ENCODE data around the gene CDH8. TPM values are rescaled to one million over a fixed set of nuclear protein-coding genes. Genes with fewer than 3 reads are reported as not detected.

CDH8 gene
- total RNA-seq, 2 experiments from 2014 or later, result not detected

- H3K9me3 ChIP-seq (ENCODE audit: low read length), result no peaks in the 10 kb centered on the region
- H3K4me2 ChIP-seq (ENCODE audit: low read length), result no peak overlapping the region
- no peaks in the 10 kb centered on the region for H3K36me3 ChIP-seq (ENCODE audit: insufficient read depth, low read length)
- no peak overlapping the region for H3K27ac ChIP-seq (ENCODE audit: low read depth, low read length, poor library complexity, severe bottlenecking)
- H4K20me1 ChIP-seq (ENCODE audit: insufficient read depth, low read length), result no peaks in the 10 kb centered on the region
- no peak overlapping the region for H2AFZ ChIP-seq (ENCODE audit: low read length)
- H3K4me3 ChIP-seq (ENCODE audit: low read depth, low read length, poor library complexity, severe bottlenecking), result no peak overlapping the region
- intact Hi-C loops (cut with micrococcal nuclease; ENCODE audit: unreplicated experiment), result no loop called here
- ChIA-PET CTCF (ENCODE audit: unreplicated experiment) (no interaction called here), POLR2A (no interaction called here)
- DNase-seq (ENCODE audit: low spot score), result no peak
- no peaks in the 10 kb centered on the region for H3K4me1 ChIP-seq (ENCODE audit: insufficient read depth, low read length, poor library complexity, severe bottlenecking)
- H3K79me2 ChIP-seq (ENCODE audit: insufficient read depth, low read depth, low read length), result no peaks in the 10 kb centered on the region
- H3K9me2 ChIP-seq (ENCODE audit: insufficient read depth, low read length), result no peaks in the 10 kb centered on the region
- TF ChIP-seq EZH2phosphoT487 (IDR thresholded peaks at IDR 0.05; ENCODE audit: borderline replicate concordance, low read depth, low read length), result no peak
- TF ChIP-seq, protein P1, sequence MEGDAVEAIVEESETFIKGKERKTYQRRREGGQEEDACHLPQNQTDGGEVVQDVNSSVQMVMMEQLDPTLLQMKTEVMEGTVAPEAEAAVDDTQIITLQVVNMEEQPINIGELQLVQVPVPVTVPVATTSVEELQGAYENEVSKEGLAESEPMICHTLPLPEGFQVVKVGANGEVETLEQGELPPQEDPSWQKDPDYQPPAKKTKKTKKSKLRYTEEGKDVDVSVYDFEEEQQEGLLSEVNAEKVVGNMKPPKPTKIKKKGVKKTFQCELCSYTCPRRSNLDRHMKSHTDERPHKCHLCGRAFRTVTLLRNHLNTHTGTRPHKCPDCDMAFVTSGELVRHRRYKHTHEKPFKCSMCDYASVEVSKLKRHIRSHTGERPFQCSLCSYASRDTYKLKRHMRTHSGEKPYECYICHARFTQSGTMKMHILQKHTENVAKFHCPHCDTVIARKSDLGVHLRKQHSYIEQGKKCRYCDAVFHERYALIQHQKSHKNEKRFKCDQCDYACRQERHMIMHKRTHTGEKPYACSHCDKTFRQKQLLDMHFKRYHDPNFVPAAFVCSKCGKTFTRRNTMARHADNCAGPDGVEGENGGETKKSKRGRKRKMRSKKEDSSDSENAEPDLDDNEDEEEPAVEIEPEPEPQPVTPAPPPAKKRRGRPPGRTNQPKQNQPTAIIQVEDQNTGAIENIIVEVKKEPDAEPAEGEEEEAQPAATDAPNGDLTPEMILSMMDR (conservative IDR thresholded peaks at IDR 0.05; ENCODE audit: low read length), result no peak
- BruUV-seq (replicated peaks), result no TSS peak
These were observed 15.7 kb upstream of the CDH8 start for GRCh38 chr16:62051942-62052341.

DNA sequence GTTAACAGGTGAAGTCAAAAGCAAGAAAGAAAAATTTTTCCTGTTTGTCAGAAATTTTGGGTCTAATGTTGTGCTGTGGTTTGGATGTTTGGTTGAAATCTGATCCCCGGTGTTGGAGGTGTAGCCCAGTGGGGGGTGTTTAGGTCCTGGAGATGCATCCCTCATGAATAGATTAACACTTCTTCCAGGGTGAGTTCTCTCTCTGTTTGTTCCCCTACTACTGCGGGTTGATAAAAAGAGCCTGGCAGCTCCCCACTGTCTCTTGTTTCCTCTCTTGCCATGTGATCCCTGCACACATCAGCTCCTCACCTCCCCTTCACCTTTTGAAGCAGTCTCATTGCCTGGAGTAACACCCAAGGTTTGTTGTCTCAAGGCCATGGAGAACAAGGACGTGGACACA lies 14.6 kb upstream of the CDH8 start:
- intact Hi-C loops (cut with micrococcal nuclease; ENCODE audit: unreplicated experiment), result no loop called here
- DNase-seq (ENCODE audit: low spot score), result no peak
- ChIA-PET POLR2A (no interaction called here), CTCF (ENCODE audit: unreplicated experiment) (no interaction called here)
- Histone ChIP-seq H3K4me2 (ENCODE audit: low read length) (no peak overlapping the region), H3K9me2 (ENCODE audit: insufficient read depth, low read length) (no peaks in the 10 kb centered on the region), H3K27ac (ENCODE audit: low read depth, low read length, poor library complexity, severe bottlenecking) (no peak overlapping the region), H3K4me3 (ENCODE audit: low read depth, low read length, poor library complexity, severe bottlenecking) (no peak overlapping the region), H4K20me1 (ENCODE audit: insufficient read depth, low read length) (no peaks in the 10 kb centered on the region), H3K4me1 (ENCODE audit: insufficient read depth, low read length, poor library complexity, severe bottlenecking) (no peaks in the 10 kb centered on the region), H2AFZ (ENCODE audit: low read length) (no peak overlapping the region), H3K36me3 (ENCODE audit: insufficient read depth, low read length) (no peaks in the 10 kb centered on the region), H3K9me3 (ENCODE audit: low read length) (no peaks in the 10 kb centered on the region), H3K79me2 (ENCODE audit: insufficient read depth, low read depth, low read length) (no peaks in the 10 kb centered on the region)
- BruUV-seq (replicated peaks), result no TSS peak
- TF ChIP-seq EZH2phosphoT487 (IDR thresholded peaks at IDR 0.05; ENCODE audit: borderline replicate concordance, low read depth, low read length), result no peak
- TF ChIP-seq, protein P1 (conservative IDR thresholded peaks at IDR 0.05; ENCODE audit: low read length), result no peak

DNA sequence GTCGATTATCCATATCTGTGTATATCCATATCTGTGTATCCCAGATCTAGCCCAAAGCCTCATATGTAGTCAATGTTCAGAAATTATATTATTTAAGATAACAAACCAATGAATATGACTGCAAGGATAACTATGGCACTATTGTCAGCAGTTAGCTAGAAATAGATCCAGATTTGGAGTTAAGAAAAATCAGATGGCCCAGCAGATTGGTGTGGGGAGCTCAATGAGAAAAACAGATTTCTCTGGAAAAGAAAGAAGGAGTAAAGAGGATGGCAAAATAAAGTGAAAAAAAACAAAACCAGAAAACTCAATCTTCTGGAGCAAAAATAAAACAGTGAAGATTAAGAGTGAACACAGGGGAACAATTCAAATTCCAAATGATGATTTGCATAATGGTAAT lies 10.6 kb upstream of the CDH8 start:
- no peaks in the 10 kb centered on the region for H3K79me2 ChIP-seq (ENCODE audit: insufficient read depth, low read depth, low read length)
- ChIA-PET POLR2A (interaction anchor here (0.7 kb wide), 1 partner anchor 427 kb away, joined by 4 read pairs; no protein-coding TSS in a partner anchor), CTCF (ENCODE audit: unreplicated experiment) (no interaction called here)

More for the DNA sequence above, 10.6 kb upstream of the CDH8 start:
- Histone ChIP-seq H3K4me2 (ENCODE audit: low read length) (no peak overlapping the region), H2AFZ (ENCODE audit: low read length) (no peak overlapping the region), H3K9me2 (ENCODE audit: insufficient read depth, low read length) (no peaks in the 10 kb centered on the region), H3K9me3 (ENCODE audit: low read length) (no peaks in the 10 kb centered on the region), H3K27ac (ENCODE audit: low read depth, low read length, poor library complexity, severe bottlenecking) (no peak overlapping the region), H4K20me1 (ENCODE audit: insufficient read depth, low read length) (no peaks in the 10 kb centered on the region), H3K4me3 (ENCODE audit: low read depth, low read length, poor library complexity, severe bottlenecking) (no peak overlapping the region), H3K36me3 (ENCODE audit: insufficient read depth, low read length) (no peaks in the 10 kb centered on the region), H3K4me1 (ENCODE audit: insufficient read depth, low read length, poor library complexity, severe bottlenecking) (no peaks in the 10 kb centered on the region)
- intact Hi-C loops (cut with micrococcal nuclease; ENCODE audit: unreplicated experiment), result no loop called here
- BruUV-seq (replicated peaks), result no TSS peak
- no peak for TF ChIP-seq EZH2phosphoT487 (IDR thresholded peaks at IDR 0.05; ENCODE audit: borderline replicate concordance, low read depth, low read length)
- TF ChIP-seq, protein P1 (conservative IDR thresholded peaks at IDR 0.05; ENCODE audit: low read length), result no peak
- no peak for DNase-seq (ENCODE audit: low spot score)
